Activated CD4-positive, alpha-beta T cell treated with anti-CD3 and anti-CD28 coated beads, Interleukin-2, amount 50 U/mL, for 4 hours (primary cell): Measurements from ENCODE around the gene TPSAB1.

Experiments
- DNase-seq, 2 experiments: peaks; one replicate each; pipeline ENCODE4 v3.0.0-alpha.2; 2020

Gene TPSAB1

DNA sequence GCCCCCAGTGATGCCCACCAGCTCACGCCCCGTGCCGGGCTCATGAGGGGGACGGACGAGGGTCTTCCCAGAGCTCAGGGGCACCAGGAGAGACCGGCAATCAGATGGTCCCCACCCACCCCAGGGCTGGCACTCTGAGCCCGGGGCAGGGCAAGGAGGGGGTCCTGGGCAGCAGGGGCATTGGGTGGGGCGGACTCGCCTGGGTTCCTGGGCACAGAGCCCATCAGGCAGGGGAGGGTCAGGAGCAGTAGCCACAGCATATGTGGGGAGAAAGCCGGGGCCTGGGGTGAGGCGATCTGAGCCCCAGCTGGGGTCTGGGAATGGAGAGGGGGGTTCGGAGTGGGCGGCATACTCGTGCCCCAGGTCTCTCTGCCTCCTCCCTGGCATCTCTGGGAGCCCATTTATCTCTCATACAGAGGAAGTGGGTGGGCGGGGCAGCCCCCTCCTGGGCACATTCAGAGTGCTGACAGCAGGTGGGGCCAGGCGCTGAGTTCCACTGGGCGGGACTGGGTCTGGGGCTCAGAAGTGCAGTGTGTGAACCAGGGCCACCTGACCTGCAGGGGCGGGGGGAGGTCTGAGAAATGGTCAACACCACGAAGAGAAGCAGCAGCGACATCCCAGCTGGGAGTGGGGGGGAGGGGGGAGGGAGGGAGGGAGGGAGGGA is 48.4 kb downstream of the TPSAB1 start:
- no peak for DNase-seq

DNA sequence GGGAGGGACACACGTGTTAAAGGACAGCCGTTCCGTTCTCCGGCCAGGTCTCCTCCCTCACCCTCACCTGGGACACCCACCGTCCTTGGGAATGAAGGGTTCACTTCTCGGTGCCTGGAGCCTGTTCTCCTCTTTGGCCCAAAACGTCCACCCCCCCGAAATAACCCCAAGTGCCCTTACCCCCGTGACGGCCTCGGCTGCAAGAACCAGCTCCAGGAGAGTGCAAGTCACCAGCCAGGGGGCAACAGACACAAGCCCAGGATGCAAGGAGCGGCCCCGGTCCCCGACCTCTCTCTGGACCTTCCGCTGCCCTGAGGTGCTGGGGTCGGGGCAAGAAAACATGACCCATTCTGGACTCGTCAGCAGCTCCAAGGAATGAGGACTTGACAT is 49.0 kb downstream of the TPSAB1 start:
- no peak for DNase-seq

DNA sequence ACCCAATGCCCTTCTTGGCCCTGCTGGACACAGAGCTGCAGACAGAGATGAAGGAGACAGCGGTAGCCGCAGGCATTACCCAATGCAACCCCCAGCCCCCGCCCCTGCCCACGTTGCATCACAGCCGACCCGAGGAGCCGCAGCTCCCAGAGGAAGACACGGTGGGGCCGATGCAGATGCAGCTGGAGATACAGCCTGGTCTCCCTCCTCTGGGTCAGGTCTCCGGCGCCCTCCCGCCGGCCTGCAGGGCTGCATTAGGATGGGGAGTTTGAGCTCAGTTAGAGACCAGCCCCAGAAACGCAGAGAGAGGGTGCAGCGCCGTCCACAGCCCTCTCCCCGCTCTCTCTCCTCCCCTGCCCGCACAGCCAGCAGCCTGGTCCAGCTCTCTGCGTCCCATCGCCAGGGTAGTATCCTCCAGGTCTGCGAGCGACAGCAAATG is 49.6 kb downstream of the TPSAB1 start:
- DNase-seq = no peak

DNA sequence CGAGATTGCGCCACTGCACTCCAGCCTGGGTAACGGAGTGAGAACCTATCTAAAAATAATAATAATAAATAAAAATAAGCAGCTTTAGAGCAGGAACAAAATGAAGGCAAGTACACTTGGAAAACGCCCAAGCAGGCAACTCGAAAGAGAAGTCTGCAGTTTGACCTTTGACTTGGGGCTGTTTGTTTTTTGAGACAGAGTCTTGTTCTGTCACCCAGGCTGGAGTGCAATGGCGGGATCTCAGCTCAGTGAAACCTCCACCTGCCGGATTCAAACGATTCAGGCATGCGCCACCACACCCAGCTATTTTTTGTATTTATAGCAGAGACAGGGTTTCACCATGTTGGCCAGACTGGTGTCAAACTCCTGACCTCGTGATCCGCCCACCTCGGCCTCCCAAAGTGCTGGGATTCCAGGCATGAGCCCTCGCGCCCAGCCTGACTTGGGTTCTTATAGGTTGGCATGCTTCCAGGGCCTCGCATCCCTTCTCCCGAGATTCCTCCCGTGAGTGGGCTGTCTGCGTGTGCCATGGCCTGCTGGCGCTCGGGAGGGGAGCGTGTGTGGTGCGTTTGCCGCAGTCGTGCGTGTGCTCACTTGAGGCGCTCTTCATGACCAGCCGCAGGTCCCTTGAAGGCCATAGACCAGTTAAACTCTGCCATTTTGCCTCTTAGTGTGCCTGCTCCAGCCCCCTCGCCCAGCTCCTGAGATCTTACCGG is 50.5 kb downstream of the TPSAB1 start:
- DNase-seq = no peak

DNA sequence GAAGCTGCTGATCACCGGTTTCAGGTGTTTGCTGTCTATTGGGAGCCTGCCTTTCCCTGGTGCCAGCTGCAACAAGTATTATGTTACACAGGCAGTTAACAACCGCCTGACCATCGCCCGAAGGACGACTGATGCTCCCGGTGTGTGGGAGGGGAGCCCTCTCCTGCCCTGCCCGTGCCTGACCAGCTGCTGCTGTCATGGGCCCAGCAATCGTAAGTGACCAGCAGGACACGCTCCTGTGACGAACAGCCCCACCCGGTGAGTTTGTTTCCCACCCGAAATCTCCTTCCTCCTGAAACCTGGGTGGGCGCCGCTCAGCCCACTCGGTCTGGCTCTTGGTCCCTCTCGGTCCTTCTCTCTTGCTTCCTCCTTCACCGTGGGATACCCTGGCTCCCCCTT is 51.1 kb downstream of the TPSAB1 start:
- DNase-seq = no peak
